ES-I3 (cell line): ENCODE measurements around the gene CTSD.
"Not testable (repeated sequence)": the region's sequence is repeated elsewhere in the genome, so short reads cannot be mapped to it uniquely, and the experiment has no call there.

Source experiments
- H3K36me3 ChIP-seq: 2 replicates; pipeline ENCODE4 v1.6.1; 2013; ENCODE audit warnings: mild to moderate bottlenecking, low read length, control low read depth, moderate library complexity; ENCODE audit not compliant: insufficient read depth
- H3K4me1 ChIP-seq: 2 replicates; pipeline ENCODE4 v1.6.1; 2013; ENCODE audit warnings: mild to moderate bottlenecking, control low read depth, low read length; ENCODE audit not compliant: insufficient read depth
- H3K9ac ChIP-seq: 2 replicates; pipeline ENCODE4 v1.6.1; 2013; ENCODE audit warnings: low read depth, mild to moderate bottlenecking, low read length, moderate library complexity
- H3K9me3 ChIP-seq: 2 replicates; pipeline ENCODE4 v1.6.1; 2013; ENCODE audit warnings: mild to moderate bottlenecking, low read length, moderate library complexity; ENCODE audit not compliant: control insufficient read depth, insufficient read depth

CTSD gene

GRCh38 chr11:1763796-1764661 lies at the start of gene CTSD:
CTSD (minus strand) TSS chr11:1763927; CDS start chr11:1763859, 68 bp downstream.
- Histone ChIP-seq H3K9me3 (no peaks in the 10 kb centered on the region), H3K36me3 (peaks cover 4% of the 10 kb centered on the region; the same call in 1 of the 2 replicates), H3K4me1 (no peaks in the 10 kb centered on the region; the same call in 1 of the 2 replicates), H3K9ac (peak within 1 kb of the TSS; percentile 87)

DNA sequence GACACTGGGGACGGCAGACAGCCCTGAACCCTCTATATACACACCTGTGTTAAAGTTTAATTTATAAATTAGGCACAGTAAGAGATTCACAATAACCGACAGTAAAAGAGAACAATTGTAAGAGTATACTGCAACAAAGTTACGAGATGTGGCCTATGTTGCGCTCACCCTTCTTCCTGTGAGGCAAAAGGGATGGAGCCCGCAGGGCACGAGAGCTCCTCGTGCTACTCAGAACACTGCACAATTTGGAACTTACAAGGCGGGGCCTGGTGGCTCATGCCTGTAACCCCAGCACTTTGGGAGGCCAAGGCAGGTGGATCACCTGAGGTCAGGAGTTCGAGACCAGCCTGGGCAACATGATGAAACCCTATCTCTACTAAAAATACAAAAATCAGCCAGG lies 49.6 kb upstream of the CTSD start:
- H3K36me3 ChIP-seq, H3K9ac ChIP-seq, H3K9me3 ChIP-seq, H3K4me1 ChIP-seq: not testable (repeated sequence)

GRCh38 chr11:1812801-1813200 lies 49.1 kb upstream of the CTSD start:
- no peaks in the 10 kb centered on the region for H3K9me3 ChIP-seq
- no peak overlapping the region for H3K9ac ChIP-seq
- no peaks in the 10 kb centered on the region for H3K4me1 ChIP-seq
- no peaks in the 10 kb centered on the region for H3K36me3 ChIP-seq

GRCh38 chr11:1812274-1812673 lies 48.5 kb upstream of the CTSD start:
- H3K9me3 ChIP-seq, result no peaks in the 10 kb centered on the region
- H3K36me3 ChIP-seq, result no peaks in the 10 kb centered on the region
- H3K4me1 ChIP-seq, result no peaks in the 10 kb centered on the region
- H3K9ac ChIP-seq, result no peak overlapping the region

DNA sequence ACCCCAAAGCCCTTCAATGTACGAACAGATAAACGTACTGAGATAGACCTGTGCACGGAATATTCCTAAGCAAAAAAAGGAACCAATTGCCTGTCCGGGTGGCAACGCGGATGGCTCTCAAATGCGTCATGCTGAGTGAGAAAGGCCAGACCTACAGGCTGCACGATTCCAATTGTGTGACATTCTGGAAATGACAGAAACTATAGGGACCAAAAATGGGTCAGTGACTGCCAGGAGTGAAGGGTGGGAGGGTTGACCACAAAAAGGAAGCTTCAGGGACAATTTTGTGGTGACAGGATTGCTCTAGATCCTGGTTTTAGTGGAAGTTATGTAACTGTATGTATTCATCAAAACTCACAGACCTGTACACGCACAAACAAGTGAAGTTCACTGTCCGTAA lies 47.0 kb upstream of the CTSD start:
- no peaks in the 10 kb centered on the region for H3K36me3 ChIP-seq
- H3K4me1 ChIP-seq, result no peaks in the 10 kb centered on the region
- no peaks in the 10 kb centered on the region for H3K9me3 ChIP-seq
- no peak overlapping the region for H3K9ac ChIP-seq

DNA sequence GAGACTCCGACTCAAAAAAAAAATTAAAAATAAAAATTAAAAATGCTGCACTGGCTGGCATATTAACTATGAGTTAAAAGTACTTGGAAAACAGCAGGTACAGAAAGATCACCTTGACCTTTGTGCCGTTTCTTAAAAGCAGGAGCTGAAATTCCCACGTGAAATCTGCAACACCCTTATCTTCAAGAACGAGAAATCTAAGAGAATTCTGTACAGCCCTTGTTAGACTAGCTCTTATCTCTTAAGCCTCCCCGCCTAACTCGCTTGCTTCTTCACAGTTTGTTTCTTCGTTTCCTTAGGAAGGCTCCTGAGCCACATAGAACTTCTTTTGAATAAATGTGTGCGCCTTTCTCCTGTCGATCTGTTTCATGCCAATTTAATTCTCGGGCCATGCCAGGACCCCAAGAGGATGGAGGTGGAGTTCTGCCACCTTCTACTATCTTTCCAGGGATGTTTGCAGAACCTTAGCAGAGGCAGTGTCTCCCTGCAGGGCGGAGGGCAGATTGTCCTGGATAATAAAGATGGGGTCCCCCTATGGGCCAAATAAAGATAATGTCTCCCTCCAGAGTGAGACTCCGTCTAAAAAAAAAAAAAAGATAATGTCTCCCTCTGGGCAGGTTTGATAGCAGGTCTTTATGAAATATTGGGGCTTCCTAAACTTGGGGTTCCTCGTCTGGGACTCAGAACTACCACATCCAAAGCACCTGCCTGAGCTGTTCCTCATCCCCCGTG lies 43.7 kb upstream of the CTSD start:
- no peaks in the 10 kb centered on the region for H3K9me3 ChIP-seq
- H3K4me1 ChIP-seq, result no peaks in the 10 kb centered on the region
- no peaks in the 10 kb centered on the region for H3K36me3 ChIP-seq
- H3K9ac ChIP-seq, result no peak overlapping the region

- Histone ChIP-seq H3K9me3 (no peaks in the 10 kb centered on the region), H3K4me1 (no peaks in the 10 kb centered on the region), H3K9ac (no peak overlapping the region), H3K36me3 (no peaks in the 10 kb centered on the region)
Observed at GRCh38 chr11:1805525-1805924, 41.8 kb upstream of the CTSD start.

DNA sequence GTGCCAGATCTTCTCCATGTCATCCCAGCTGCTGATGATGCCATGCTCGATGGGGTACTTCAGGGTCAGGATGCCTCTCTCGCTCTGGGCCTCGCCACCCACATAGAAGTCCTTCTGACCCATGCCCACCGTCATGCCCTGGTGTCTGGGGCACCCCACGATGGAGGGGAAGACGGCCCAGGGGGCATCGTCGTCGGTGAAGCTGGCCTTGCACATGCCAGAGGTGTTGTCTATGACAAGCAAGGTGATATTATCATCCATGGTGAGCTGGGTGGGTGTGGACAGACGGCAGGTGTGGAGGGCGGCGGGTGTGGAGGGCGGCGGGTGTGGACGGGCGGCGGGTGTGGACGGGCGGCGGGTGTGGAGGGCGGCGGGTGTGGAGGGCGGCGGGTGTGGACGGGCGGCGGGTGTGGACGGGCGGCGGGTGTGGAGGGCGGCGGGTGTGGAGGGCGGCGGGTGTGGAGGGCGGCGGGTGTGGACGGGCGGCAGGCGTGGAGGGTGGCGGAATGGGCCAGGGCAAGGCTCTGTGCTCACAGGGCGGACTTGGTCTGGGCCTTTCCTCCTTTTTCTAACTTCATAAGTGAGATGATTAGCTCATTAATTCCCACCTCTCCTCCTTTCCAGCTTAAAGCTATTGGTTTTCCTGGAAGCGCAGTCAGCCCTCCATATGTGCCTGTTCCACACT lies 40.2 kb upstream of the CTSD start:
- H3K9me3 ChIP-seq, H3K36me3 ChIP-seq, H3K4me1 ChIP-seq, H3K9ac ChIP-seq: not testable (repeated sequence)

GRCh38 chr11:1803246-1803645 lies 39.5 kb upstream of the CTSD start:
- Histone ChIP-seq H3K9ac (no peak overlapping the region), H3K36me3 (no peaks in the 10 kb centered on the region), H3K4me1 (no peaks in the 10 kb centered on the region)

DNA sequence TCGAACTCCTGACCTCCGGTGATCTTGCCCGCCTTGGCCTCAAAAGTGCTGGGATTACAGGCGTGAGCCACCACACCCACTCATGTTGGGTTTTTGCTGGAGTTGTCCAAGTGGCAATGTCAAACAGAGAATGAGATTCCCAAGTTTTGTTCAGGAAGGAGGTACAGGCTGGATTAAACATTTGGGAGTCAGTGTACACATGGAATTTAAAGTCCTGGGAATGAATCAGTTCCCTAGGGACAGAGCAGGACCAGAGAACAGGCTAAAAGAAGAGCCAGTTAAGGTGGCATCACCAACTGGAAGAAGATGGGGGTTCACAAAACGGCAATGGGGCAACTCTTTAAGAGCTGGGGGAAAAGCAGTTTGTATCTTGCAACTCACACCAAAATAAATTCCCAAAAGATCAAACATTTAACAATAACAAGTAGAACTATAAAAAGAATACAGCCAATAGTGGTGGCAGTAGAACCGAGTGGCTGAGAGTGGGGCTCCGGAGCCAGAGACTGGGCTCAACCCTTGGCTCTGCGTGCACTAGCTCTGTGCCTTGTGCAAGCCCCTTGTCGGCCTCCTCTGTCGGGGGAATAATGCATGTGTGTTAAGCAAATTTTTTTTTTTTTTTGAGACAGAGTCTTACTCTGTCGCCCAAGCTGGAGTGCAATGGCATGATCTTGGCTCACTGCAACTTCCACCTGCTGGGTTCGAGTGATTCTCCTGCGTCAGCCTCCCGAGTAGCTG lies 33.8 kb upstream of the CTSD start:
- Histone ChIP-seq H3K36me3 (no peaks in the 10 kb centered on the region), H3K9ac (no peak overlapping the region), H3K4me1 (no peaks in the 10 kb centered on the region), H3K9me3 (no peaks in the 10 kb centered on the region)

More at GRCh38 chr11:1803246-1803645, 39.5 kb upstream of the CTSD start:
- H3K9me3 ChIP-seq, result no peaks in the 10 kb centered on the region

DNA sequence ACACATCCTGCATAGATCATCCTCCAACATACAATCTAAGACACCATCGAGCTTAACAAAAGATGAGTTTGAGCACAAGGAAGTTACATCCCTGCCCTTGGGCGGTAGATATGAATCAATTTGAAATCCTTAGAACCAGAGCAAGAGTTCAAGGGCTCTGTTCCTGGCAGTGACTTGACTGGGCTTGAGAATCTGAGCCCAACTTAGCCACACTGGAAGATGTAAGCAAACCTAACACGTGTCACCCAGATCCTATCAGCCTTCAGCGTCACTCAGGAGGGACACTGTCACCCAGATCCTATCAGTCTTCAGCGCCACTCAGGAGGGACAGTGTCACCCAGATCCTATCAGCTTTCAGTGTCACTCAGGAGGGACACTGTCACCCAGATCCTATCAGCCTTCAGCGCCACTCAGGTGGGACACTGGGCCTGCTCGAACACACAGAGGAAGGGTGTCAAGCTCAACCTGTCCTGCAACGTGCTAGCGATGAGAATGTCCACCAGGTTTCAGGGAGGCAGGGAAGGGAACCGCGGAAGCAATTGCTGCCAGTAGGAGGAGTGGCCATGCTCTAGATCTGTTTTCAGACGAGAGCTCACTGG lies 32.8 kb upstream of the CTSD start:
- H3K36me3 ChIP-seq, result no peaks in the 10 kb centered on the region
- no peaks in the 10 kb centered on the region for H3K9me3 ChIP-seq
- no peaks in the 10 kb centered on the region for H3K4me1 ChIP-seq
- H3K9ac ChIP-seq, result no peak overlapping the region

DNA sequence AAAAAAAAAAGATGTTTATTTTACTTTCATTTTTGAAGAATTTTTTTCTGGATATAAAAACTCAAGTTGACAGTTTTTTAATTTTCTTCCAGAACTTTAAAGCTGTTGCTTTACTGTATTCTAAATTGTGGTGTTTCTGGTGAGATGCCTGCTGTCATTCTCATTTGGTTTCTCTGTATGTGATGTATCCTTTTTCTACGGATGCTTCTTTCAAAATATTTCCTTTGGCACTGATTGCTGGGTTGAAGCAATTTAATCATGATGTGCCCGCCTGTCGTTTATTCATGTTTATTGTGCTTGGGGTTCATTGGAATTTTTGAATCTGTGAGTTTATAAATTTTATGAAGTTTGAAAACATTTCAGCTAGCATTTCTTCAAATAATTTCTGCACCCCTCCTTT lies 29.4 kb upstream of the CTSD start:
- no peak overlapping the region for H3K9ac ChIP-seq
- no peaks in the 10 kb centered on the region for H3K9me3 ChIP-seq
- H3K4me1 ChIP-seq, result no peaks in the 10 kb centered on the region
- no peaks in the 10 kb centered on the region for H3K36me3 ChIP-seq

GRCh38 chr11:1792461-1792860 lies 28.7 kb upstream of the CTSD start:
- Histone ChIP-seq H3K36me3 (no peaks in the 10 kb centered on the region), H3K9me3 (no peaks in the 10 kb centered on the region), H3K9ac (no peak overlapping the region), H3K4me1 (no peaks in the 10 kb centered on the region)

GRCh38 chr11:1791912-1792311 lies 28.2 kb upstream of the CTSD start:
- no peaks in the 10 kb centered on the region for H3K36me3 ChIP-seq
- H3K9me3 ChIP-seq, result no peaks in the 10 kb centered on the region
- H3K4me1 ChIP-seq, result no peaks in the 10 kb centered on the region
- H3K9ac ChIP-seq, result no peak overlapping the region
